ENCODE data around the gene GMPS.

DNA sequence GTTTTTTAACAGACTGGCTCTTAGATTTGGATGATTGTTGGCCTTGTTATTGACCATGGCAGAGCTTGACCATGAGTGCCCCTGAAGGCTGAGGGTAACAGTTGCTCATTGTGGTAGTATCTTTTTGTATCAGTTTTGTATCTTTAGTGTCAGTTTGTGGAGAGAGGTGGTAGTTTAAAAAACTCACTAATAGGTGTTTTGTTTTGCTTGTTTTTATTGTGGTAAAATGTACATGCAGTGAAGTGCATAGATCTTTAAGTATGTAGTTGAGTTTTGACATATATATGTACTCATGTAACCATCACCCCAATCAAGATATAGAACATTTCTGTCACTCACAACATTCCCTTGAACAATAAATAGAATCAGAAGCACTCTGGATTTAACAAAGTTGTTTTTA lies 9.8 kb downstream of the GMPS start:
- TF ChIP-seq, protein P1, sequence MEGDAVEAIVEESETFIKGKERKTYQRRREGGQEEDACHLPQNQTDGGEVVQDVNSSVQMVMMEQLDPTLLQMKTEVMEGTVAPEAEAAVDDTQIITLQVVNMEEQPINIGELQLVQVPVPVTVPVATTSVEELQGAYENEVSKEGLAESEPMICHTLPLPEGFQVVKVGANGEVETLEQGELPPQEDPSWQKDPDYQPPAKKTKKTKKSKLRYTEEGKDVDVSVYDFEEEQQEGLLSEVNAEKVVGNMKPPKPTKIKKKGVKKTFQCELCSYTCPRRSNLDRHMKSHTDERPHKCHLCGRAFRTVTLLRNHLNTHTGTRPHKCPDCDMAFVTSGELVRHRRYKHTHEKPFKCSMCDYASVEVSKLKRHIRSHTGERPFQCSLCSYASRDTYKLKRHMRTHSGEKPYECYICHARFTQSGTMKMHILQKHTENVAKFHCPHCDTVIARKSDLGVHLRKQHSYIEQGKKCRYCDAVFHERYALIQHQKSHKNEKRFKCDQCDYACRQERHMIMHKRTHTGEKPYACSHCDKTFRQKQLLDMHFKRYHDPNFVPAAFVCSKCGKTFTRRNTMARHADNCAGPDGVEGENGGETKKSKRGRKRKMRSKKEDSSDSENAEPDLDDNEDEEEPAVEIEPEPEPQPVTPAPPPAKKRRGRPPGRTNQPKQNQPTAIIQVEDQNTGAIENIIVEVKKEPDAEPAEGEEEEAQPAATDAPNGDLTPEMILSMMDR (IDR thresholded peaks at IDR 0.05) = no peak
- TF ChIP-seq EP300 (IDR thresholded peaks at IDR 0.05) (no peak), POLR2AphosphoS5 (IDR thresholded peaks at IDR 0.05) (no peak)

Measured in esophagus muscularis mucosa (tissue), 4 donors.